Measurements from ENCODE around the gene STK38. TPM values are rescaled to one million over a fixed set of nuclear protein-coding genes. Genes with fewer than 3 reads are reported as not detected.

Gene STK38
- total RNA-seq, 1 experiment from 2014 or later, result 20.1 TPM

- TF ChIP-seq MAX (IDR thresholded peaks at IDR 0.05), result no peak
Measured at GRCh38 chr6:36493859-36494258, 53.4 kb downstream of the STK38 start (continued).

- no peaks in the 10 kb centered on the region for H3K9me2 ChIP-seq (ENCODE audit: insufficient read depth)
- H3K27ac ChIP-seq (ENCODE audit: low read depth, low read length), result no peak overlapping the region
- ChIA-PET POLR2A (no interaction called here), CTCF (no interaction called here), RAD21 (ENCODE audit: low non-redundant PET in 1 of 2, low total read pairs in 2 of 2, uncharacterized antibody in 2 of 2, unreplicated experiment in 2 of 2) (no interaction called here)
- no peak overlapping the region for H3K9ac ChIP-seq (ENCODE audit: low read length)
- no peaks in the 10 kb centered on the region for H4K20me1 ChIP-seq (ENCODE audit: insufficient read depth)
- no TSS peak for BruUV-seq (replicated peaks)
- peaks cover 17 to 22% of the 10 kb centered on the region in 2 experiments for H3K36me3 ChIP-seq (ENCODE audit: control insufficient read depth in 1 of 2, insufficient read depth in 2 of 2, low read length in 2 of 2)
- H3K79me2 ChIP-seq (ENCODE audit: insufficient read depth, low read length), result no peaks in the 10 kb centered on the region
- no peak for ATAC-seq
- TF ChIP-seq EGR1 (IDR thresholded peaks at IDR 0.05; ENCODE audit: low read depth), result no peak
- TF ChIP-seq SP1 (IDR thresholded peaks at IDR 0.05; ENCODE audit: low read depth), result no peak
- TF ChIP-seq ELF1 (IDR thresholded peaks at IDR 0.05; ENCODE audit: borderline replicate concordance, low read depth), result no peak
- no peak for TF ChIP-seq CEBPB (IDR thresholded peaks at IDR 0.05; ENCODE audit: low read depth)
- TF ChIP-seq TCF7L2 (IDR thresholded peaks at IDR 0.05; ENCODE audit: borderline replicate concordance, extremely low read depth, insufficient read depth, insufficient read length), result no peak
- TF ChIP-seq ZFX (IDR thresholded peaks at IDR 0.05), result no peak
- no peak for TF ChIP-seq MAX (IDR thresholded peaks at IDR 0.05)
- TF ChIP-seq YY1 (IDR thresholded peaks at IDR 0.05; ENCODE audit: extremely low read depth, insufficient replicate concordance, low read depth, low read length), result no peak
- H2AFZ ChIP-seq (ENCODE audit: low read depth, low read length, poor library complexity, severe bottlenecking), result no peak overlapping the region
- no peak overlapping the region for H3K4me2 ChIP-seq (ENCODE audit: low read length)
- no peak for DNase-seq (ENCODE audit: low read depth, low spot score)
- H3K4me1 ChIP-seq (ENCODE audit: control insufficient read depth in 1 of 2, insufficient read depth in 2 of 2, low read length in 2 of 2), result no peaks in the 10 kb centered on the region
- H3K9me3 ChIP-seq (ENCODE audit: control insufficient read depth in 1 of 2, insufficient read depth in 1 of 2, low read depth in 1 of 2, low read length in 2 of 2), result no peaks in the 10 kb centered on the region
- no peak overlapping the region for H3K4me3 ChIP-seq (replicated peaks in 1 of 2; ENCODE audit: low read depth in 1 of 2, low read length in 2 of 2)
- no peaks in the 10 kb centered on the region for H3K27me3 ChIP-seq (ENCODE audit: insufficient read depth, low read length)
- intact Hi-C loops (cut with micrococcal nuclease), result no loop called here
Measured at GRCh38 chr6:36493319-36493718, 54.0 kb downstream of the STK38 start.

- H3K9me3 ChIP-seq (ENCODE audit: control insufficient read depth in 1 of 2, insufficient read depth in 1 of 2, low read depth in 1 of 2, low read length in 2 of 2), result no peaks in the 10 kb centered on the region
- BruUV-seq (replicated peaks), result no TSS peak
- CTCF ChIA-PET, result no interaction called here
- TF ChIP-seq RAD21 (IDR thresholded peaks at IDR 0.05; ENCODE audit: low read depth), result no peak
- no peak for TF ChIP-seq CEBPB (IDR thresholded peaks at IDR 0.05; ENCODE audit: low read depth)
- no peak for TF ChIP-seq POLR2AphosphoS5 (IDR thresholded peaks at IDR 0.05; ENCODE audit: low read depth, low read length)
- TF ChIP-seq ZNF274 (IDR thresholded peaks at IDR 0.05; ENCODE audit: low read depth, low read length), result no peak
- no peak for TF ChIP-seq MAX (IDR thresholded peaks at IDR 0.05)
- no peak for TF ChIP-seq EZH2 (IDR thresholded peaks at IDR 0.05)
- TF ChIP-seq CBX3 (IDR thresholded peaks at IDR 0.05; ENCODE audit: low read depth), result no peak
- TF ChIP-seq POLR2A (IDR thresholded peaks at IDR 0.05; ENCODE audit: borderline replicate concordance, extremely low read depth, insufficient read depth, insufficient read length), result no peak
- no peak for TF ChIP-seq CTCF (IDR thresholded peaks at IDR 0.05 in 2 of 3, conservative IDR thresholded peaks at IDR 0.05 in 1 of 3; ENCODE audit: borderline replicate concordance in 1 of 3, insufficient read depth in 1 of 3, low read depth in 2 of 3, low read length in 2 of 3)
- TF ChIP-seq EGR1 (IDR thresholded peaks at IDR 0.05; ENCODE audit: low read depth), result no peak
- TF ChIP-seq ELF1 (IDR thresholded peaks at IDR 0.05; ENCODE audit: borderline replicate concordance, low read depth), result no peak
- no peak for TF ChIP-seq SIN3A (IDR thresholded peaks at IDR 0.05; ENCODE audit: low read depth)
- no peak for TF ChIP-seq JUND (IDR thresholded peaks at IDR 0.05)
Measured at GRCh38 chr6:36492621-36493020, 54.7 kb downstream of the STK38 start.

More at GRCh38 chr6:36492621-36493020, 54.7 kb downstream of the STK38 start:
- RAD21 ChIA-PET (ENCODE audit: low non-redundant PET in 1 of 2, low total read pairs in 2 of 2, uncharacterized antibody in 2 of 2, unreplicated experiment in 2 of 2), result no interaction called here
- no peak for DNase-seq (ENCODE audit: low read depth, low spot score)
- intact Hi-C loops (cut with micrococcal nuclease), result no loop called here
- no peaks in the 10 kb centered on the region for H3K4me1 ChIP-seq (ENCODE audit: control insufficient read depth in 1 of 2, insufficient read depth in 2 of 2, low read length in 2 of 2)
- H3K36me3 ChIP-seq (ENCODE audit: control insufficient read depth in 1 of 2, insufficient read depth in 2 of 2, low read length in 2 of 2), result peaks cover 22 to 23% of the 10 kb centered on the region in 2 experiments
- H3K27ac ChIP-seq (ENCODE audit: low read depth, low read length), result no peak overlapping the region
- no peak for ATAC-seq
- no peak overlapping the region for H2AFZ ChIP-seq (ENCODE audit: low read depth, low read length, poor library complexity, severe bottlenecking)
- no peaks in the 10 kb centered on the region for H3K9me2 ChIP-seq (ENCODE audit: insufficient read depth)
- H3K4me3 ChIP-seq (replicated peaks in 1 of 2; ENCODE audit: low read depth in 1 of 2, low read length in 2 of 2), result no peak overlapping the region
- POLR2A ChIA-PET, result no interaction called here
- no peaks in the 10 kb centered on the region for H4K20me1 ChIP-seq (ENCODE audit: insufficient read depth)
- no peak overlapping the region for H3K4me2 ChIP-seq (ENCODE audit: low read length)
- H3K9ac ChIP-seq (ENCODE audit: low read length), result no peak overlapping the region
- no peaks in the 10 kb centered on the region for H3K27me3 ChIP-seq (ENCODE audit: insufficient read depth, low read length)
- H3K79me2 ChIP-seq (ENCODE audit: insufficient read depth, low read length), result no peaks in the 10 kb centered on the region

Measured in HCT116 (cell line).